H9 (cell line): ENCODE measurements around the gene RANBP9. TPM values are rescaled to one million over a fixed set of nuclear protein-coding genes. Genes with fewer than 3 reads are reported as not detected.

Experiments used
- DNase-seq: peaks from one replicate; pipeline ENCODE4 v3.0.0-alpha.2; 2017
- H2AFZ ChIP-seq: one replicate; pipeline ENCODE4 v1.6.1; 2013; ENCODE audit warnings: mild to moderate bottlenecking, low read length, control low read depth, moderate library complexity
- H2AK5ac ChIP-seq: 2 replicates; pipeline ENCODE4 v1.6.1; 2013; ENCODE audit warnings: low read length, control low read depth, mixed read lengths; ENCODE audit not compliant: insufficient read length
- H2BK120ac ChIP-seq: one replicate; pipeline ENCODE4 v1.6.1; 2013; ENCODE audit warnings: low read depth, mild to moderate bottlenecking, low read length, control low read depth, inconsistent platforms; ENCODE audit not compliant: poor library complexity, severe bottlenecking
- H2BK12ac ChIP-seq: 2 replicates; pipeline ENCODE4 v1.6.1; 2013; ENCODE audit warnings: low read length, control low read depth, mixed read lengths, low read depth; ENCODE audit not compliant: insufficient read length
- H2BK15ac ChIP-seq: 2 replicates; pipeline ENCODE4 v1.6.1; 2013; ENCODE audit warnings: low read depth, low read length, control low read depth
- H2BK20ac ChIP-seq: one replicate; pipeline ENCODE4 v1.6.1; 2013; ENCODE audit warnings: low read depth, mild to moderate bottlenecking, low read length, control low read depth, inconsistent platforms; ENCODE audit not compliant: poor library complexity, severe bottlenecking
- H2BK5ac ChIP-seq: 2 replicates; pipeline ENCODE4 v1.6.1; 2013; ENCODE audit warnings: low read length, control low read depth, mixed read lengths; ENCODE audit not compliant: insufficient read length
- H3K14ac ChIP-seq: 2 replicates; pipeline ENCODE4 v1.6.1; 2013; ENCODE audit warnings: low read length, control low read depth; ENCODE audit not compliant: insufficient read depth
- H3K18ac ChIP-seq: 2 replicates; pipeline ENCODE4 v1.6.1; 2013; ENCODE audit warnings: low read depth, mild to moderate bottlenecking, mixed read lengths, low read length, control low read depth; ENCODE audit not compliant: insufficient read length
- H3K23ac ChIP-seq: 2 replicates; pipeline ENCODE4 v1.6.1; 2013; ENCODE audit warnings: low read length, control low read depth, mixed read lengths, low read depth; ENCODE audit not compliant: insufficient read length
- H3K23me2 ChIP-seq: 2 replicates; pipeline ENCODE4 v1.6.1; 2013; ENCODE audit warnings: low read depth, mild to moderate bottlenecking, mixed read lengths, low read length, control low read depth; ENCODE audit not compliant: insufficient read length, poor library complexity, severe bottlenecking
- H3K27ac ChIP-seq: 2 replicates; pipeline ENCODE4 v1.5.1; 2013; ENCODE audit warnings: low read length, control low read depth, mixed read lengths, low read depth; ENCODE audit not compliant: insufficient read length
- H3K27me3 ChIP-seq: 2 replicates; pipeline ENCODE4 v1.6.1; 2013; ENCODE audit warnings: low read length, control low read depth, inconsistent platforms; ENCODE audit not compliant: insufficient read depth
- H3K4ac ChIP-seq: 2 replicates; pipeline ENCODE4 v1.6.1; 2013; ENCODE audit warnings: low read depth, mild to moderate bottlenecking, control low read depth, inconsistent platforms, low read length, moderate library complexity
- H3K4me1 ChIP-seq: 2 replicates; pipeline ENCODE4 v1.6.1; 2013; ENCODE audit warnings: low read length, control low read depth, inconsistent platforms; ENCODE audit not compliant: insufficient read depth
- H3K4me2 ChIP-seq: 2 replicates; pipeline ENCODE4 v1.6.1; 2013; ENCODE audit warnings: low read length, control low read depth, mixed read lengths; ENCODE audit not compliant: insufficient read length, insufficient read depth
- H3K56ac ChIP-seq: 2 replicates; pipeline ENCODE4 v1.6.1; 2013; ENCODE audit warnings: low read depth, mild to moderate bottlenecking, mixed read lengths, low read length, control low read depth; ENCODE audit not compliant: insufficient read length
- H3K79me1 ChIP-seq: 2 replicates; pipeline ENCODE4 v1.6.1; 2013; ENCODE audit warnings: low read depth, mild to moderate bottlenecking, moderate library complexity, low read length, control low read depth, inconsistent platforms; ENCODE audit not compliant: insufficient read depth, poor library complexity, severe bottlenecking
- H3K79me2 ChIP-seq: 2 replicates; pipeline ENCODE4 v1.6.1; 2013; ENCODE audit warnings: low read length, control low read depth, inconsistent platforms; ENCODE audit not compliant: insufficient read depth
- H3K9ac ChIP-seq: 2 replicates; pipeline ENCODE4 v1.6.1; 2013; ENCODE audit warnings: low read length, control low read depth, mixed read lengths; ENCODE audit not compliant: insufficient read length; ENCODE audit errors: extremely low read depth
- H3K9me3 ChIP-seq: one replicate; pipeline ENCODE4 v1.6.1; 2013; ENCODE audit warnings: low read depth, low read length, inconsistent platforms; ENCODE audit not compliant: control insufficient read depth
- H3T11ph ChIP-seq: one replicate; pipeline ENCODE4 v1.6.1; 2013; ENCODE audit warnings: mild to moderate bottlenecking, low read length, control low read depth, inconsistent platforms
- H4K20me1 ChIP-seq: one replicate; pipeline ENCODE4 v1.6.1; 2013; ENCODE audit not compliant: control insufficient read depth, insufficient read length, insufficient read depth
- H4K5ac ChIP-seq: 2 replicates; pipeline ENCODE4 v1.6.1; 2013; ENCODE audit warnings: low read depth, mild to moderate bottlenecking, mixed read lengths, low read length, control low read depth; ENCODE audit not compliant: insufficient read length
- H4K8ac ChIP-seq: replicated peaks from 2 replicates; pipeline ENCODE4 v1.6.1; 2013; ENCODE audit warnings: low read length, control low read depth, mixed read lengths, low read depth; ENCODE audit not compliant: insufficient read length
- H4K91ac ChIP-seq: 2 replicates; pipeline ENCODE4 v1.6.1; 2013; ENCODE audit warnings: low read depth, mild to moderate bottlenecking, moderate library complexity, mixed read lengths, low read length, control low read depth; ENCODE audit not compliant: insufficient read length
- H3K27ac Mint-ChIP-seq, 3 experiments: 2 replicates in 2 of 3; 3 replicates in 1 of 3; pipeline ENCODE4 v1.8.0; 2020 to 2021; ENCODE audit warnings: mixed read lengths in 3 of 3, mild to moderate bottlenecking in 1 of 3, moderate library complexity in 1 of 3
- H3K27me3 Mint-ChIP-seq: 2 replicates; pipeline ENCODE4 v1.8.0; 2021; ENCODE audit warnings: low read depth, mild to moderate bottlenecking, moderate library complexity, mixed read lengths
- H3K36me3 Mint-ChIP-seq, 3 experiments: 2 replicates in 2 of 3; 3 replicates in 1 of 3; pipeline ENCODE4 v1.8.0; 2020 to 2021; ENCODE audit warnings: low read depth in 3 of 3, mixed read lengths in 3 of 3; ENCODE audit not compliant: insufficient read depth in 1 of 3
- H3K4me1 Mint-ChIP-seq, 2 experiments: 2 replicates each; pipeline ENCODE4 v1.8.0; 2020; ENCODE audit warnings: mixed read lengths in 2 of 2
- H3K4me3 Mint-ChIP-seq, 2 experiments: 2 replicates in 1 of 2; 3 replicates in 1 of 2; pipeline ENCODE4 v1.8.0; 2020 to 2021; ENCODE audit warnings: mild to moderate bottlenecking in 2 of 2, mixed read lengths in 2 of 2, moderate library complexity in 1 of 2
- H3K9me3 Mint-ChIP-seq, 2 experiments: 2 replicates in 1 of 2; 3 replicates in 1 of 2; pipeline ENCODE4 v1.8.0; 2020; ENCODE audit warnings: mild to moderate bottlenecking in 2 of 2, mixed read lengths in 2 of 2, moderate library complexity in 1 of 2
- CTCF ChIP-seq: fragments of 200-600 bp; sonication (generic); conservative IDR thresholded peaks from 3 replicates; pipeline ENCODE4 v1.8.0; 2021; ENCODE audit warnings: antibody characterized with exemption, mild to moderate bottlenecking
- WGBS: extraction: QIAGEN DNeasy Blood & Tissue Kit; methylation state at CpG from one replicate; pipeline ENCODE4 v1.1.7; 2013; ENCODE audit warnings: missing lambda C conversion rate, low lambda C conversion rate, mixed read lengths; ENCODE audit not compliant: insufficient read length; ENCODE audit errors: extremely low coverage; 5-methylcytosine and 5-hydroxymethylcytosine counted together
- total RNA-seq: library from RNA; stranded (reverse); gene quantifications from 2 replicates; pipeline ENCODE4 v1.2.1, GENCODE V29; 2021

Gene RANBP9
- total RNA-seq, 1 experiment from 2014 or later, result 37.2 TPM

- Mint-ChIP-seq H3K36me3 (peaks cover 14 to 50% (median 46%) of the 10 kb centered on the region in 3 experiments; a peak in 6 of 7 replicates), H3K27ac (peak overlapping the region in 1 of 3 experiments; percentile 56; a peak in 1 of 7 replicates), H3K9me3 (peaks cover 0 to 2% of the 10 kb centered on the region in 2 experiments; a peak in 2 of 5 replicates), H3K4me3 (no peak overlapping the region), H3K27me3 (no peaks in the 10 kb centered on the region), H3K4me1 (peaks cover under 1 to 2% of the 10 kb centered on the region in 2 experiments; a peak in 1 of 4 replicates)
- Histone ChIP-seq H3K9me3 (no peaks in the 10 kb centered on the region), H2BK5ac (no peak overlapping the region), H3K14ac (no peak overlapping the region), H3K4me1 (no peaks in the 10 kb centered on the region), H2BK15ac (no peak overlapping the region), H4K8ac (no peak overlapping the region), H2AFZ (no peak overlapping the region), H2AK5ac (no peak overlapping the region), H3K9ac (no peak overlapping the region), H3K18ac (no peak overlapping the region), H3T11ph (no peak overlapping the region), H3K4ac (no peak overlapping the region), H4K20me1 (no peaks in the 10 kb centered on the region), H2BK20ac (no peak overlapping the region), H3K79me1 (no peaks in the 10 kb centered on the region), H4K91ac (no peak overlapping the region), H2BK12ac (no peak overlapping the region), H3K56ac (no peak overlapping the region), H3K27ac (no peak overlapping the region), H3K79me2 (no peaks in the 10 kb centered on the region), H3K23me2 (no peaks in the 10 kb centered on the region), H2BK120ac (no peak overlapping the region), H4K5ac (no peak overlapping the region), H3K4me2 (no peak overlapping the region), H3K23ac (no peak overlapping the region), H3K27me3 (no peaks in the 10 kb centered on the region)
- WGBS, result no CpG with 5 or more reads among the region's 4 CpGs
- DNase-seq, result no peak
- TF ChIP-seq CTCF, result no peak
Measured at GRCh38 chr6:13604135-13604534, 107.5 kb downstream of the RANBP9 start.
